A204.1 (cell line): ENCODE measurements around the gene SELENON.

ENCODE experiments used
- FAIRE-seq: peaks from 2 replicates; lab custom pipeline; 2012; peaks lifted over from hg19 to GRCh38; lab: Jason Lieb, UNC

The SELENON gene

DNA sequence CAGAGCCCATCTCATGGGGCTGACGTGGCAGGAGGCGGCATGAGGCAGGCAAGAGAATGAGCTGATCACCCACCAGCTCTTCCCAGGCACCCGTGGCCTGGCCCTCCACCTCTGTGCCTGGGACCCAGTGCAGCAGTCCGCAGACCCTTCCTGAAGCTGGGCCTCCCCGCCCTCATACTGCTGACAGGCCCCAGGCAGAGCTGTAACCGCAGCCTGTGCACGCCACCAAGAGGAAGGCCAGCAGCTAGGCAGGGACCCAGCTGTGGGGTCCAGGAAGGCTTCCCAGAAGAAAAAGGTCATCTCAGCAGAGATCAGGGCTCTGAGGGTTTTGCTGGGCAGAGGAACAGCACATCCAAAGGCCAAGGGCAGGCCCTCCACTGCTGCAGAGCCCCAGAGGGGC lies 9.9 kb downstream of the SELENON start:
- FAIRE-seq, result no peak

DNA sequence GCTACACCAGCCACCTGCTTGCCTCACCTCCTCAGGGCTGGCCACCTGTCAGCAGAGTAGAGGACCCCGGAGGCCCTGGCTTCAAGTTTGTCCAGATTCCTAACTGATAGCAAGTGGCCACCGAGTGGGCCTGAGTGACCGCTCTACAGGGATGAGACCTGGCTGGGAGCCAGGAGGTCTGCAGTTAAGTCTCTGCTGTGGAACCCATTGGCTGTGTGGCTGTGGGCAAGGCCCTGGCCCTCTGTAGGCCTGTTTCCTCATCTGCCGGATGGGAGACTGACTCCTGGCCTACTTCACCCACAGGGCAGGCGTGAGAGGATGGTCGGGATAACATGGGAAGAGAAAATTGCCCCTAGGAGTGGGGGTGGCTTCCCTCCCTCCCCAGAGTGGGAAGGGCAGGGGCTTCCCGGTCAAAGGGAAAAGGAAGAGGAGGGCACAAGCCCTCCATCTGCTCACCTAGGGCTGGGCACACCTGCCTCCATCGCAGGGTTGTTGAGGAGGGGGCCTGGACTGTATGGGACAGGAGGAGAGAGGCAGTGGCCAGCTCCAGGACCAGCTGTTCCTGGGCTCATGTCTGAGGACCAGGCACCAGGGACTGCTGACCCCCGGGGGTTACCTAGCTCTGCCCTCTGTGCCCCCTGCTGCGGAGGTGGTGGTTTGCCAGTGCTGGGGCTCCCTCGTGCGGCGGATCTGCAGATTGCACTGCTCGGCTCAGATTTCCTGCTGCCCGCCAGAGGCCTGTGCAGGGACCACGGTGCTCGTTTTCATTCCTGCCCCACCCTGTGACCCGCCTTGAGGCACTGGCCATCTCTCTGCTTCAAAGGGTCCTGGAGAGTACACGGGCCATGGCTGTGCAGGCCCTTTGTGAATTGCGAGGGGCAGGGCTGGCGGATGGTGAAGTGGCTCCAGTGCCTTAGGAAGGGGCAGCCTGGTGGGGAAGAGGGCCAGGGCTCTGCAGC lies 10.6 kb downstream of the SELENON start:
- FAIRE-seq, result no peak

DNA sequence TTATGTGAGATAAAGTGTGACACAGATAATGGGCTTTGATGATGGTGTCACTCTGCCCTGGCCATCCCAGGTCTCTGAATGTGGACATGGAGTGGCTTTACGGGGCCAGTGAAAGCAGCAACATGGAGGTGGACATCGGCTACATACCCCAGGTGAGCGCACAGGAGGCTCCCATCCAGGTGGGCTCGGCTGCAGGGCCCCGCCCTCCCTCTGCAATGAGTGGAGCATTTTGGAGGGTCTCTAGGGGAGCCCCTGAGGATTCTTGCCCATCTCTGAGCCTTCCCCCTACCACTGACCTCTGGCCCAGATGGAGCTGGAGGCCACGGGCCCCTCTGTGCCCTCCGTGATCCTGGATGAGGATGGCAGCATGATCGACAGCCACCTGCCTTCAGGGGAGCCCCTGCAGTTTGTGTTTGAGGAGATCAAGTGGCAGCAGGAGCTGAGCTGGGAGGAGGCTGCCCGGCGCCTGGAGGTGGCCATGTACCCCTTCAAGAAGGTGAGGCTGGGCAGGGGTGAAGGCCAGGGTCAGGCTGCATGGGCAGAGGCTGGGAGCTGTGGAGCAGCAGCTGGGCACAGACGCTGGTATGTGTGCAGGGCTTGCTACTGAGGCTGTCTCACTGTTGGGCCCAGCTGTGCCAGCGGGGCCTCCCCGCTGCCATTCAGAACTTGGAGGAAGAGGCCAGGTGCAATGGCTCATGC lies 11.5 kb downstream of the SELENON start:
- no peak for FAIRE-seq

DNA sequence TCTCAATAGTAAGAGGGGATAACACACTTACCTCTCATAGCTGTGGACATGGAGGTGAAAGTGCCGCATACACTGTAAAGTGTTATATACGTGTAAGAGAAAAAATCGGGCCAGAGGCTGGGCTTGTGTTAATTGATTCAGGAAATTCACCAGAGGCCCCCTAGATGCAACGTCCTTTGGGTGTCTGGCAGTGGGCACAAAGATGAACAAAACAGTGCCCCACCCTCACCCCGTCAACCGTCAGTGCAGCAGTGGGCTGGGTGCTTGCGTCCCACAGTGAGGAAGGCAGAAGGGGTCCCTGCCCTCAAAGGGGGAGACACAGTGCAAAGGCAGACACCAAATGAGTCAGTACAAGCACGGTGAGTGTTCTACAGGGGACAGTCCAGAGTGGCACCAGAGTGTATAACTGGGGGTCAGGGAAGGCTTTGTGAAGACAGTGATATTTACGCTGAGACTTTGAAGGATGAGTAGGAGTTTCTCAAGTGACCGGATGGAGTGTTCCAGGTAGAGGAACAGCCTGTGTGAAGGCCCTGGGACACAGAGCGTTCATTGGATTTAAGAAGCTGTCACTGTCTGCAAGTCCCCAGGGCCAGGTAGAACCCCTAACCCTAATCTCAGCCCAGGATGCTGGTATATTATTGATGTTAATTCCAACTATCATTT lies 13.2 kb downstream of the SELENON start:
- FAIRE-seq, result no peak

DNA sequence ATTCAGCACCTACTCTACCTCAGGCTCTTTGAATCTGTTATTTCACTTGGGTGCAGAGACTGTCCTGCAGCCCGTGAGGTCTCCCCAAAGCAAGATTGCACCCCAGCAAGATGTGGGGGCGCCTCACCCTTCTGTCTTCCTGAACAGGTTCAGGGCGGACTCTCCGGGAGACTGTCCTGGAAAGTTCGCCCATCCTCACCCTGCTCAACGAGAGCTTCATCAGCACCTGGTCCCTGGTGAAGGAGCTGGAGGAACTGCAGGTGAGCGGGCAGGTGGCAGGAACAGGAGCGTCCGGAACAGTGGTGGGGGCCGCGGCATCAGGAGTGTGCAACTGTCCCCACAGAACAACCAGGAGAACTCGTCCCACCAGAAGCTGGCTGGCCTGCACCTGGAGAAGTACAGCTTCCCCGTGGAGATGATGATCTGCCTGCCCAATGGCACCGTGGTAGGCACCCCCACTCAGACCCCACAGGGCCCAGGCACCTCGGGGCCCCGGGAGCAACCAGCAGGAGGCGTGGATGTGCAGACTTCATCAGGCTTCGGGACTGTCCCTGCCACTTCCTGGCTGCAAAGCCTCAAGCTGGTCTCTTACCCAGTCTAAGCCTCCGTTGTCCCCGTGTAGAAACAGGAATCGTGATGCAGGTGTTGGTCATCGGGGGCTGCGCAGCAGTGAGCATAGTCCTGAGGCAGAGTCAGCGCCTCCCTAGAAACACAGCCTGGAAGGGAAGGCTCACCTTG lies 13.9 kb downstream of the SELENON start:
- FAIRE-seq, result no peak

DNA sequence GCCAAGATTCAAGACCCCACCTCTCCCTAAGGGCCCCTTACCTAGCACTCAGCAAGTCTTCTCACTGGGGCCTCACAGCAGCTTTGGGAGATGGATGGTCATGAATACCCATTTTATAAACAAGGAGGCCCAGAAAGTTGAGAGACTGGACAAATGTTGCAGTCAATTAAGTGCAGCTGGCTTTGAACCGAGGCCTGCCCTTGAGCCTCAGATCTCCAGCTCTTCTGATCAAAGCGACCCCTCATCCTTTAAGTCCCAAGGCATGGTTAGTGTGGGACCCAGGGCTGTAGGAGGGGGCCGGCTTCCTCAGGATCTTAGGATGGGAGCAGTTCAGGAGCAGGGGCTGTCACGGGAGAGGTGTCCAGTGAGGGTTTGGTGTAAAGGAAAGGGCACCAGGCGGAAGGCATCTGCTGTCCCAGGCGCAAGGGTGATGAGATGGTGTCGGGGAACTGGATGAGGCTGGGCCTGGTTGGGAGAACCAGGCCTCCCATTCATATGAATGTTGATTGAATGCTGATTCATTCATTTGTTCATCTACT lies 14.6 kb downstream of the SELENON start:
- FAIRE-seq, result no peak

DNA sequence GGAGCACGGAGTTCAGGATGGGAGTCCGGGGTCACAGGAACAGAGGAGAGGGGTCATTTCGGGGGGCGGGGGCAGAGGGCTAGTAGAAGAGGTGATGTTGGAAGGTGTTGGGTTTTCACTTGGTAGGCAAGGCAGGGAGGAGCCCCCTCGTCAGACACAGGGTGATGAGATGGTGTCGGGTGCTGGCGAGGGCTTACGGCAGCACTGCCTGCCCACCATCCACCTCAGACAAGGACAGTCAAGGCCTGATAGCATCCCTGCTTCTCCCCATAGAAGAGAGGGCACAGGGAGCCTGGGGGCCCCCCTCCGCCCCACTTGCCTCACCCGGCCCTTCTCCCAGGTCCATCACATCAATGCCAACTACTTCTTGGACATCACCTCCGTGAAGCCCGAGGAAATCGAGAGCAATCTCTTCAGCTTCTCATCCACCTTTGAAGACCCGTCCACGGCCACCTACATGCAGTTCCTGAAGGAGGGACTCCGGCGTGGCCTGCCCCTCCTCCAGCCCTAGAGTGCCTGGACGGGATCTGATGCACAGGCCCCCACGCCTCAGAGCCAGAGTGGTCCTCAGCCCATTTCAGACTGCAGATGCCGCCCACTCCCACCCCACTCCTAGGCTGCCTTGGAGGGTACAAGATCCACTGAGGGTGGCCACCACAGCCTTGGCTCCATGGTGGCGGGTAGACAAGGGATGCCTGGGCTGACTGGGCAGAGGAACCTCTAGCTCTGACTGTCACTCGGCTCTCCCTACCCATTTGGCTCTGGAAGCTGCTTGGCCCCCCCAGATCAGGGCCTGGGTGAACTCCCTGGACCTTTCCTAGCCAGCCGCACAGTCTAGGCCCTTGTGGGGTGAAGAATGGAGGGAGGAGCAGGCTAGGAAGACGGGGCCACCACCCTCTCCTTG lies 15.5 kb downstream of the SELENON start:
- FAIRE-seq, result no peak

DNA sequence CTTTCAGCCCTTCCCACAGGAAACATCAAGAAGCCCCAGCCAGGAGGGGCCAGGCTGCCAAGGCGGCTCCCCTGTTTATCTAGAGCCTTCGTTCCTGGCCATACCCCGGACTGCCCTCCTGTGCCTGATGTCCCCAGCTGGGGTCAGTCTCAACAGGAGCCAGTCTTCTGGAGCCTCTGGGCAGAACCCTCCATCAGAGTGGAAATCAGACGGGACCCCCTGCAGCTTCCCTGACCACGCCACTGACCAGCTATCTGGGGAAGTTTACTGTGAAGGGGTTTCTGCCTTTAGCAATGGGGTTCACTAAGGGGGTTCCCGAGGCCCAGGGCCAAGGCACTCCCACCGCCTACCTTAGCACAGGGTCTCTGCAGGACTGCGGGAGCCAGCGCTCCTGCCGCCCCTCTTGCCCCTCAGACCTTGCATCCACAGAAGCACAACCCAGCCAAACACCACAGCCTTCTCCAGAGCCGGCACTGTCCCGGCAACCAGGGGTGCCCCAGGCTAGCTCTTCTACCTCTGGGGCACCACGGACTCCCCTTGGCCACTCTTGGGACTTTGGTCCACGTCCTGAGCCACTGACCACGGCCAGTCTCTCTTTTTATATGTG lies 16.2 kb downstream of the SELENON start:
- FAIRE-seq, result no peak

DNA sequence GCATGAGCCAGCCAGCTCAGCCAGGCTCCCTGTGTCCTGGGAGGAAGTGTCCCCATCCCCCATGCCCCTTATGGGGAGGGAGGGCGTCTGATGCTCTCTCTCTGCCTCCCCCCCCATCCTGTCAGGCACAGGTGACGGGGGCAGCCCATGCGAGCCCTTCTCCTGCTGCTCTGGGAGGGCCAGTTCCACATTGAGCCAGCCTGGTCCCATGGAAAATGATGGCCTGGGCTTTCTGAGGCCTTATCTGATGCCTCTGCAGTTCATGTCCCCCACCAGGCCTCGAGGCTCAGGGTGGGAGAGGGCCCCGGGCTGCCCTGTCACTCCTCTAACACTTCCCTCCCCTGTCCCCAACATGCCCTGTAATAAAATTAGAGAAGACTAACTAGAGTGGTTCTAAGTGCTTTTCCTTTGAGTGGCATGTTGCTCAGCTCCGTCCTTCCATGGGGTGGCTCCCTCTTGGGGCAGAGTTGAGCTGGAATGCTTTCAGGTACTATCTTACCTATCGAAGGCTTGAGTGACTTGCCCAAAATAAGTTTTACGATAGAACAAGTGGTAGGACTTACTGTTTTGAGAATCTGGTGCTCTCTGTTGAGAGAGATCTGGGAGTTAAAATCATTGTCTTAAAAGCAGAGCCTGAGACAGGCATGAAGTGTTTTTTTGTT lies 18.0 kb downstream of the SELENON start:
- no peak for FAIRE-seq

DNA sequence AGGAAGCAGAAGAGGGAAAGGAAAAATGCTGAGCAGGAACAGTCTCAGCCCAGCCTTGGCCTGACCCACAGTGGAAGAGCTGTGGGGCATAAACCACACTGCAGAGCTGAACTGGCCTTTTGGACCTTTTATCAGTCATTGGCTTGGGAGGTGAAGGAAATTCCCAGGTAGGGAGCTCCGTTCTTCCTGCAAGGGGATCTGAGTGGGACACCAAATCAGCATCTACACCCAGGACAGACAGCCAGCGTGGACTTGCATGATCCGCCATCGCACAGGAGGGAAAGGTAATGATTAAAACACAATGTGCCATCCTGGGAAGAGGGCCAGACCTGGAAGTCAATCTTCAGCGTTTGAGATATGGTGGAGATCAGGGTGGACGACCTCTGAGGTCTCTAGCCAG lies 18.6 kb downstream of the SELENON start:
- FAIRE-seq, result no peak

DNA sequence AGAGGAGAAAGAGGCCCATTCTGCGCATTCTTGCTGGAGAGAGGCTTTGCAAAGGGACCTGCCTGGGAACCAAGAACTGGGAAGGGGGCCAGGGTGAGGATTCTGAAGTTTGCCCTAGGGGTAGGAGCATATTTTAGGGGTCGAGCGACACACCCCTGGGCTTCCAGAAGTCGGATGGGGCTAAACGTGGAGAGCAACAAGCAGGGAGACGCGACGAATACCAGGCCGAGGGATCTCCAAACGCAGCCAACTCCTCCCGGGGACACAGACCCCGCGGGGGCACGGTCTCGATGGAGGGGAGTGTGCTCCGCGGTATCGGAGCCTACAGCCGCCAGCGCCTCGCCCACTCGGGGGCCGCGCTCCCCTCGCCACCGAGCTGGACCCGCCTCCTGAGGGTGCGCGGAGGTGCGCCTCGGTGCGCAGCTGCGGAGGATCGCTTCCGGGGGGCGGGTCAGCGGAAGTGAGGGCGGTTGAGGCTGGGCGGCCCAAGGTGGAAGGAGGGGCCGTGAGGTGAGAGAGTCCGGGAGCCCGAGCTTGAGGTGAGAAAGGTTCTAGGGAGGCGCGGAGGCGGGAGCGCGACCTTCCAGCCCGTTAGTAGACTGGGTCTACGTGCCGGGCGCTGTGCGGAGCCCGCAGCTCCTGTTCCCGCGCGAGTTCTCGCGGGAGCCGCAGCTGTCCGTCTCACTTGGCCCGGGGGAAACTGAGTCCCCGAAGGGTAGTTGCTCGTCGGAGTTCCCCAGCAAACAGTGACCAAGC lies 19.7 kb downstream of the SELENON start, which contains the start of gene MTFR1L:
Gene MTFR1L, plus strand, starts transcription at position 464 of the 756 bp plus-strand sequence. CDS start 3,151 bp downstream, outside the sequence.
- FAIRE-seq, result peak; percentile 11

DNA sequence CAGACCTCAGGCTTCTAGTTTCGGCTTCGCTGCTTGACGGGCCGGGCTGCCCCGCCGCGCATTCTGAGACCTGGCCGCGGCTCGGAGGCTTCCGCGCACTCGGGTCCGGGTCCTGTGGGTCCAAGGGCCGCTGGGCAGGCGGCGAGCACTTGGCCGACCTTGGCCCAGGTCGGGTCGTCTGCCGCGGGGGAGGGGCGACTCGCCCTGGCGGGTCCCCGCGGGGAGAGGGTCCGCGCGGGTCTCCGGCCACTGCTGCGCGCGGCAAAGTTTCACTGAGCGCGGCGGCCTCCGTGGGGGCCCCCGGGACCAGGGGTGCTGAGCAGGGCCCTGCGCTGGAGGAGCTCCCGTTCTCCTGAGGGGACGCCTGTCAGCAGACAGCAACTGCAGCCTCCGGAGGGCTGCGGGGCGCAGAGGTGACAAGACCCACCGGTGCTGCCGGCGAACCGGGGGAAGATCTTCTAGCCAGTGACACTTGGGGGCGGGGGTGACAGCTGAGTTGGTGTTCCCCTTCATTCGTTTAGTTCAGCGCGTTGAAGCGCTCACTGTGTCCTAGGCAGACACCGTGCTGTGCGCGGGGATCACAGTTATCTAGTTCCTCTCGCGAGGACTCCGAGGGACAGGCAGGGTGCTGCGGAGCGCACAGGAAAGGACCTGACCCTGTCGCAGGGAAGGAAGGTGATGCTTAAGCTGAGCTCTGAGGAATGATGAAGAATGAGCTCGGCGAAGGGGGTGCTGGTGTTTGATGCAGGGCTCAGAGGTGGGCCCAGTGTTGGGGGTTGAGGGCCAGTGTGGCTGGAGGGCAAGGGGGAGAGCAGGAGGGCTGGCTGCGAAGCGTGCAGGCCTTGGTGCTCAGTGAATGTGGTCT lies 20.5 kb downstream of the SELENON start:
- FAIRE-seq, result no peak

DNA sequence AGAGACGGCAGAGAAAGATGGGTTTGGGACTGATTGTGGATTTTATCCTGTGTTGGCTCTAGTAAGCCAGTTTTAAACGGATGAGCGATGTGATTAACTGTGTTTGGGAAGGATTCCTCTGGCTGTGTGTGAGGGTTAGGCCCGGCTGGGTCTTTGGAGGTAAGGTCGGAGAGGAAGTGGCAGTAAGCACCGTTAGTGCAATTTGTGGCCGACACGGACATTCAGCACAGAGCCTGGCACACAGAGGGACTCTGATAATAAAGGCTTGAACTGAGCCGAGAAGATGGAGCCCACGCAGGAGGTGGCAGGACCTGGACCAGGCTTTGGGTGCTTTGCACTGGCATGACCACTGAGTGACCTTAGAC lies 21.1 kb downstream of the SELENON start:
- no peak for FAIRE-seq

DNA sequence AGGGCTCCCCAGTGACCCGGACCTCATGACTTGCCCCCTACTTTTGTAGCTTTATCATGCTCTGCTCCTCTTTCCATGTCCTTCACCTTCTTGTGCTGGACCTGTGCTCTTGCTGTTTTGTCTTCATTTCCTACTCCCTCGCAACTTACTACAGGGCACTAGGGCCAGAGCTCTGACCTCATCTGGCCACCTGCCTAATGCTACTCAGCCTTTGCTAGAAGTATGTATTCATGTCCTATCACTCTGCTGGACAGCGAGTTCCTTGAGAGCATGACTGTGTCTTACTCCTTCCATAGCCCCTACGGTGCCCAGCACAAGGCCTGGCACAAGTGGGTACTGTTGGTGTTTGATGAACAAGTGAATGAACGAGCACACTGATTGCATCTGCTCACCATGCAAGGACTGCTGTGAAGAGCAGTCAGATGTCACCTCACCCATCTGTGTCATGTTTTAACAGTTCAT lies 21.7 kb downstream of the SELENON start:
- FAIRE-seq, result no peak

DNA sequence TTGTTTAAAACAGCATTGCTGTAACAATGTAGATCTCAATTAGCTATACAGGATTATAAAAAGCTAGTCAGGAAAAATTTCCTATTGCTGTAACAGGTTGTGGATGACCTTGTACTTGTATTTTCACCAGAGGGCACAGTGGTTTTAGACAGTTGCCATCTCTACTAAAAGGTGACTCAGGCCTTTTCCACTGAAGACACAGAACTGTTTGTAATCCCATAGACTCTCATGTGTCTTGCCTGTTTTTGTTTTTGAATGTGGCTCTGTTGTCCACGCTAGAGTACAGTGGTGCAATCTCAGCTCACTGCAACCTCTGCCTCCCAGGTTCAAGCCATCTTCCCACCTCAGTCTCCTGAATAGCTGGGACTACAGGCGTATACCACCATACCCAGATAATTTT lies 25.6 kb downstream of the SELENON start:
- no peak for FAIRE-seq

DNA sequence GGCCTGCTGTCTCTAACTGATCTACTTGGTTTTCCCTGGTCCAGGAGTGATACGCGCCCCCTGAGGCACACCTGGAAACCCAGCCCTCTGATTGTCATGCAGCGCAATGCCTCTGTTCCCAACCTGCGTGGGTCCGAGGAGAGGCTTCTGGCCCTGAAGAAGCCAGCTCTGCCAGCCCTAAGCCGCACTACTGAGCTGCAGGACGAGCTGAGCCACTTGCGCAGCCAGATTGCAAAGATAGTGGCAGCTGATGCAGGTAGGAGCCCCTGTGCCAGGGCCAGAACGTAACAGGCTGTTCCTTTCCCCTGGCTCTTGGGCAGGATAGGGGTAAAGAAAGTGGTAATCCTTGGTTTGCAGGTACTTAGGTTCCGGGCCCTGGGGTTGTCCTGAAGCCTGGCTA lies 26.6 kb downstream of the SELENON start:
- no peak for FAIRE-seq

DNA sequence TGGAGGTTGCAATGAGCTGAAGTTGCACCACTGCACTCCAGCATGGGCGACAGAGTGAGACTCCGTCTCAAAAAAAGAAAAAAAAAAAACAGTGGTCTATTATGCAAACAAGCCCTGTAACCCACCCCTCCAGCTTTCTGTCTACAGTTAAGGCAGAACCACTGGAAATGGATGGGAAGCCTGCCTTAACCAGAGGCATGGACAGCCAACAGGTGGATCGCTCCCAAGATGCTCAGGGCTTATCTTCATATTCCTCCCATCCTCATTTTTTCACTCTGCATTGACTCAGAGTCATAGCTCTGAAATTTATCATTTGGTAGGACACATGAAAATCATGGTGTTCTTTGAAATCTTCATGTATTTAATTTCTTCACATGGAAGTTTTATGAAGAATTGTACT lies 28.5 kb downstream of the SELENON start:
- no peak for FAIRE-seq

DNA sequence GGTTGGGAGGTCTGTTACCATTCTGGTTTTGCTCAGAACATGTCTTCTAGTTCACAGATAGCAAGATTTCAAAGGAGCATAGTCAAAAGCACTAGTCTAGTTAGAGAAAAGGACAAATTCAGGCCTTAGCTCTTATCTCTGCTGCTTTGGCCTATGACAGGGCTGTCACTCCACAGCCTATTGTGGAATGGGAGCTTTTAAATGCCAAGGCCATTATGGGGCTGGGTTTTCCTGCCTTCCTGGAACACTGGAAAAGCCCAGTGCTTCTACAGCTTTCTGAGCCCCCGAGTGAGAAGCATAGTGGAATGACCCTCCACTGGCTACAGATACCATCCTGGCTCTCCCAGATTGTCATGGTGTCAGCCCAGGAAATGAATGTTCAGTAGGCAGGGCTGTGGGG lies 29.1 kb downstream of the SELENON start:
- no peak for FAIRE-seq
